GM10266 (cell line): ENCODE results near the gene TMEM184A.

Experiments
- DNase-seq: peaks from one replicate; pipeline ENCODE4 v3.0.0; 2012; ENCODE audit errors: extremely low spot score
- TF ChIP-seq, protein P1 (sequence below): IDR thresholded peaks from 2 replicates; pipeline ENCODE4 v1.5.1; 2012; ENCODE audit warnings: mild to moderate bottlenecking, low read depth; ENCODE audit not compliant: control insufficient read depth, insufficient read depth; ENCODE audit errors: missing control alignments

The TMEM184A gene

DNA sequence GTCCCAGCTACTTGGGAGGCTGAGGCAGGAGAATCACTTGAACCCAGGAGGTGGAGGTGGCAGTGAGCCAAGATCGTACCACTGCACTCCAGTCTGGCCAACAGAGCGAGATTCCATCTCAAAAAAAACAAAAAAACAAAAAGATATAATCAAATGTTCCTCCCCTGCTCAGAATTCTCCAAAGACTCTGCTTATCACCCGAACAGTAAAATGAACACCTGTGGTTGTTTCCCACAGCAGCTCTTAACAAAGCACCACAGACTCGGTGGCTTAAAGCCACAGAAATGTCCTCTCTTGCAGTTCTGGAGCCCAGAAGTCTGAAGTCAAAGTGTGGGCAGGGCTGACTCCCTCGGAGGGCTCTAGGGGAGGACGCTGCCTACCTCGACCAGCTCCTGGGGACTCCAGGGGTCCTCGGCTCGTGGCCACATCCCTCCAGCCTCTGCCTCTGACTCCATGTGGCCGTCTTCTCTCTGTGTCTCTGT is 47.7 kb downstream of the TMEM184A start:
- DNase-seq = no peak
- TF ChIP-seq, protein P1, sequence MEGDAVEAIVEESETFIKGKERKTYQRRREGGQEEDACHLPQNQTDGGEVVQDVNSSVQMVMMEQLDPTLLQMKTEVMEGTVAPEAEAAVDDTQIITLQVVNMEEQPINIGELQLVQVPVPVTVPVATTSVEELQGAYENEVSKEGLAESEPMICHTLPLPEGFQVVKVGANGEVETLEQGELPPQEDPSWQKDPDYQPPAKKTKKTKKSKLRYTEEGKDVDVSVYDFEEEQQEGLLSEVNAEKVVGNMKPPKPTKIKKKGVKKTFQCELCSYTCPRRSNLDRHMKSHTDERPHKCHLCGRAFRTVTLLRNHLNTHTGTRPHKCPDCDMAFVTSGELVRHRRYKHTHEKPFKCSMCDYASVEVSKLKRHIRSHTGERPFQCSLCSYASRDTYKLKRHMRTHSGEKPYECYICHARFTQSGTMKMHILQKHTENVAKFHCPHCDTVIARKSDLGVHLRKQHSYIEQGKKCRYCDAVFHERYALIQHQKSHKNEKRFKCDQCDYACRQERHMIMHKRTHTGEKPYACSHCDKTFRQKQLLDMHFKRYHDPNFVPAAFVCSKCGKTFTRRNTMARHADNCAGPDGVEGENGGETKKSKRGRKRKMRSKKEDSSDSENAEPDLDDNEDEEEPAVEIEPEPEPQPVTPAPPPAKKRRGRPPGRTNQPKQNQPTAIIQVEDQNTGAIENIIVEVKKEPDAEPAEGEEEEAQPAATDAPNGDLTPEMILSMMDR = no peak

DNA sequence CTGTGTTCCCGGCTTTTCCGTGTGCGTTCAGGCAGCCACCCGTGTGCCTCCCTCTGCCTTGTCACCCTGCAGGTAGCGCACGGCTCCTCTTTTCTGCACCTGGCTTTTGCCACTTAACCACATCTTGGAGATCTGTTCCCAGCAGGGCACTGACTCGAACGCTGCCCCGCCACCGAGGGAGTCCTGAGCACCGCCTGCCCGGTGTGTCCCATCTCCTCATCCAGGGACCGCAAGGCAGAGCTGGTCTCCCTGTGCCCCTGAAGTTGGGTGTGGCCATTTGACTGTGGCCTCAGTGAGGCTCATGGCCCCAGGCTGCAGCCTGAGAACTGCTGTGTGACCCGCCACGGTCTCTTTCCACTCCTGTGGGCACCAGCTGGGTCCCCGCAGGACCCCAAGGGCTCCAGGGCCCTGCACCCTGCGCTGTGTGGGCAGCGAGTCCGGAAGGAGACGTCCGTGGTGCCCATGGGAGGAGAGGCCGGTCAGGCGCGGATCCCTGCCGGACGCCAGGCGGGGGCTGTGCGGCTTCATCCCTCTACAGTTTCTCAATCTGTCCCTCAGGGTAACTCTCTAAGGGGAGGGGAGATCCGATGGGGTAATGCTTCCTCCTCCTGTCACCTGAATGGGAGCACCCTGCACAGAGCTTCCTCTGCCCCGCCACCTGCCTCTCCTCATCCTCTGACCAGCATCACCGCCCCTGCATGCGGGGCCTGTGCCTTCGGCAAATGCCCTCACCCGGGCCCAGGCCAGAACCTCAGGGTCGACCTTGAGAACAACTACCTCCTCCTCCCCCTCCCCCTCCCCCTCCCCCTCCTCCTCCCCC is 50.1 kb downstream of the TMEM184A start:
- no peak for DNase-seq
- TF ChIP-seq, protein P1 = no peak

DNA sequence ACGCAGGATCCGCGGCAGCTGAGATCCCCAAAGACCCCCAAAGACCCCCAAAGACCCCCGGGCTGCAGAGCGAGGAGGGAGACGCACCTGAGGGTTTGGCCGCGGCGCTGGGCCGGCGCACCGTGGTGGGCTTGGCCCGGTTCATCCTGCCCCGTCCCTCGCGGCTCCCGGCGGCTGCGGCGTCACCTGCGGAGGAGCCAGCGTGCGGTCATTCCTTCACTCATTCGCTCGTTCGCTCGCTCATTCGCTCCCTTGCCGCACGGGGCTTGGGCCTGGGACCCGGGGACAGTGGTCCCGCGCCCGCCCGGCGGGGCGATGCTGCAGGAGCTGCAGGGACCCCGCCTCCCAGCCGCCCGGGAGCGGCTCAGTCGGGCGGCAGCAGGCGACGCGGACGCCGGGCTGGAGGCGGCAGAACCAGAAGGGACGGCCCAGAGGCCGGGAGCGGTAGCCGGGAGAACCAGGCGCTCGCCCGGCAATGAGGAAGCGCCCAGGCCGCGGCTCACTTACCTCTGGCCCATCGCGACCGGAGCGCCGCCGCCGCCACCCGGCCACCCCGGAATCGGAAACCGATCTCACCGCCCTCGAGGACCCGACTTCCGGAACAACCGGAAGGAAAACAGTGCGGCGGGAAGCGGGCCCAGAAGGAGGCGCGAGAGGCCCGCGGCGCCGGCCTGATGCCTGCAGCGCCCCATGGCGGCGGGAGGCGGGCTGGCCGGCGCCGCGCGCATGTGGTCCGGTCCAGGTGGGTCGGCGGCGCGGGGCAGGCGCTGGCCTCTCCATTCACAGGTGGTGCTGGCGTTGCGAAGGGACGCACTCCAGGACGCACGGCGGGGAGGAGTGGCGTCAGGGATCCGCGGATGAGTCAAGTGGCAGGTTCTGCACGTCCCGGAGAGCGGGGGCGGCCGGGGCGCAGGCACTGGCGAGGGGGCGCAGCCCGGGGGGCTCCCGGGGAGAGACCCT is 51.9 kb downstream of the TMEM184A start, which contains the start of gene INTS1:
Gene INTS1, minus strand, starts transcription at position 574 of the 960 bp plus-strand sequence. Its CDS starts 429 bp downstream, at position 145.
- TF ChIP-seq, protein P1 = peak; percentile 87
- peak; percentile 98 for DNase-seq

DNA sequence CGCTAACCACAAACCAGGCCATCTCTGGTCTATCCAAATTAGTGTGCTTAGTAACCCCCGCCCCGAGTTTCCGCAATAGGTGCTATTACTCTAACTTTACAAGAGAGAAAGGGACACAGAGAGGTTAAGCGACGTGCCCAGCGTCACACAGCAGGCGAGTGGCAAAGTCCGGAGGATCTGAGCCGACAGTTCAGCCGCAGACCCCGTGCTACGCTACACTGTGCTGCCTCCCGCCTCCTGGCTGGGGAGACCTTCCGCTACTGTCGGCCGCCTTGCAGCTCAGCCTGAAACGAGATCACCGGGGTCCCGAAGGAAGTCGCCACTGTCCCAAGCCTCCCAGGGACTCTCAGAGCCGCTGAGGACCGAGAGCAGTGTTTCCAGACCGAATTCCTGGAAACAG is 52.6 kb downstream of the TMEM184A start:
- TF ChIP-seq, protein P1 = no peak
- DNase-seq = no peak

DNA sequence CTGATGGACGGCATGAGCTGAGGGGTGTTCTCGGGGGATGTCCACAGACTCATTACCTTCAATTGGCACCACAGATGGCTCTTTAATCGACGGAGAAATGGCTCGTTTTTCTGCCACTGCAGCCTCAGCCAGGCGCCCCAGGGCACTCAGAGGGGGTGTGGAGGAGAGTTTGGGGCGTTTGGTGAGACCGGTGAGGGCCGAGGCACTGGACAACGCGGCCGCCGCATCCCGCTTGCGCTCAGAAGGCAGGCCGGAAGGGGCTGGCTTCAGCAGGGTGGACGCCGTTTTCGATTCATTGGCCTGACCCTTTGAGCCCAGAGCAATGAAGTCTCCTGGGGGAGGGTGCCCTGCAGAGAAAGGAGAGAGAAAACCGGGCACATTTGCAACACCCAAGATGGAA is 53.2 kb downstream of the TMEM184A start:
- TF ChIP-seq, protein P1 = no peak
- no peak for DNase-seq

DNA sequence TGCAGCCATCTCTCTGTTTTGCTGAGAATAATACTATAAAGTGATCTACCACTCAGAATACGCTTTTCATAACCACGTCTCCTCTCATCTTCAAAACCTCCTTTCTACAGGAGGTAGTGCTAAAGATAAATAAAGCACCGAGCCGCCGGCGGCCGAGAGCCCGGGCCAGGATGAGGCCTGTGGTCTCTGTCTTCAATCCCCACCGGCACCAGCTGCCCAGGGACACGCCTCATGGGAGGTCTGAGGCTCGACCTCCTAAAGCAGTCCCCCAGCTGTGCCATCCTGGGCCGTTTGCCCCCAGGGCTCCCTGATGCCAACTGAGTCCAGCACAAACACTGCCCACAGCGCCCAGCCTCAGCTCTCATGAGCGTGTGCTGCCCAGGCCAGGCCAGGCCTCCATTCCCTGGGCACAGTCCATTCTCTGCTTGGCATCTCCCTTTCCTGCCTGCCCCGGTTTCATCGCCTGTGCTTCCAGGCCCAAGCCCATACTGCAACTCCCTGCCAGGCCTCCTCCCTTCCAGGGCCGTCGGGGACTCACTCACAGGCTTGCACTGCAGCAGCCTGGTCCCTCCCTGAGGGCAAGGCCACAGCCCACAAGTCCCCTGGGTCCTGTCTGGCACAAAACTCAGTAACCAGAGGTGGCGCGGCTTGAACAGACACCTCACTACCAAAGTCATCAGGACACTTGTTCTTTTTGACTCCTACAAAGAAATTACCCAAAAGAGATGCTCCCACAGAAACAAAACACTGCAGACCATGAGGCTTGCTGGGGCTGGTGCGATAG is 54.3 kb downstream of the TMEM184A start:
- TF ChIP-seq, protein P1 = no peak
- no peak for DNase-seq
